HEK293 (cell line): ENCODE measurements around the gene CFAP221.

ENCODE experiments used
- CTCF ChIA-PET: fragments of 350-600 bp; formaldehyde crosslinking; extraction: SDS; loops from one replicate; lab custom pipeline; 2021; ENCODE audit warnings: antibody characterized with exemption; lab: Yijun Ruan, JAX
- POLR2A ChIA-PET: fragments of 300-600 bp; formaldehyde crosslinking; extraction: SDS; loops from one replicate; lab custom pipeline; 2020; ENCODE audit warnings: antibody characterized with exemption, inconsistent platforms; lab: Yijun Ruan, JAX
- H3K27ac ChIP-seq: fragments of 200-500 bp; sonication (Bioruptor generic); 2 replicates; pipeline ENCODE4 v1.5.1; 2014; ENCODE audit warnings: low read depth, low read length, control low read depth, inconsistent platforms; ENCODE audit errors: extremely low read depth
- H3K36me3 ChIP-seq, 2 experiments: fragments of 200-500 bp in 1 of 2; sonication (Bioruptor generic) in 1 of 2; 1 replicate in 1 of 2; 2 replicates in 1 of 2; pipeline ENCODE4 v1.5.1; 2014 to 2017; ENCODE audit warnings: inconsistent platforms in 2 of 2, low read length in 2 of 2; ENCODE audit not compliant: control insufficient read depth in 2 of 2, insufficient read depth in 1 of 2
- H3K4me1 ChIP-seq: fragments of 200-500 bp; sonication (Bioruptor generic); 2 replicates; pipeline ENCODE4 v1.5.1; 2014; ENCODE audit warnings: mild to moderate bottlenecking, low read length, inconsistent platforms; ENCODE audit not compliant: control insufficient read depth, insufficient read depth
- H3K4me3 ChIP-seq: 2 replicates; pipeline ENCODE4 v1.5.1; 2011; ENCODE audit warnings: low read depth, mild to moderate bottlenecking, control low read depth, low read length, moderate library complexity
- H3K9me3 ChIP-seq: fragments of 200-500 bp; sonication (Bioruptor generic); 2 replicates; pipeline ENCODE4 v1.5.1; 2014; ENCODE audit warnings: low read depth, low read length, inconsistent platforms; ENCODE audit not compliant: control insufficient read depth, insufficient read depth
- BCL11B ChIP-seq: fragments of 450-650 bp; formaldehyde crosslinking; IDR thresholded peaks from 2 replicates; pipeline ENCODE4 v1.5.1; 2016; ENCODE audit warnings: low read depth, missing biosample characterization, missing genetic modification characterization
- IKZF3 ChIP-seq: fragments of 450-650 bp; IDR thresholded peaks from 2 replicates; pipeline ENCODE4 v1.5.0; 2018; ENCODE audit warnings: missing biosample characterization, mild to moderate bottlenecking, missing genetic modification characterization, moderate library complexity
- MYNN ChIP-seq: fragments of 450-650 bp; formaldehyde crosslinking; IDR thresholded peaks from 2 replicates; pipeline ENCODE4 v1.5.1; 2016; ENCODE audit warnings: missing biosample characterization, missing genetic modification characterization, borderline replicate concordance
- OVOL3 ChIP-seq: fragments of 450-650 bp; formaldehyde crosslinking; IDR thresholded peaks from 2 replicates; pipeline ENCODE4 v1.5.1; 2016; ENCODE audit warnings: missing biosample characterization, missing genetic modification characterization
- TSHZ1 ChIP-seq: fragments of 450-650 bp; formaldehyde crosslinking; IDR thresholded peaks from 2 replicates; pipeline ENCODE4 v1.5.1; 2016; ENCODE audit warnings: missing biosample characterization, missing genetic modification characterization, borderline replicate concordance
- ZNF121 ChIP-seq: fragments of 450-650 bp; formaldehyde crosslinking; IDR thresholded peaks from 2 replicates; pipeline ENCODE4 v1.5.1; 2016; ENCODE audit warnings: missing biosample characterization, missing genetic modification characterization
- ZNF155 ChIP-seq: fragments of 450-650 bp; formaldehyde crosslinking; IDR thresholded peaks from 2 replicates; pipeline ENCODE4 v1.5.1; 2016; ENCODE audit warnings: missing biosample characterization, missing genetic modification characterization
- ZNF157 ChIP-seq: fragments of 450-650 bp; formaldehyde crosslinking; IDR thresholded peaks from 2 replicates; pipeline ENCODE4 v1.5.1; 2016; ENCODE audit warnings: missing biosample characterization, missing genetic modification characterization
- ZNF202 ChIP-seq: fragments of 450-650 bp; formaldehyde crosslinking; IDR thresholded peaks from 2 replicates; pipeline ENCODE4 v1.5.1; 2016; ENCODE audit warnings: missing biosample characterization, missing genetic modification characterization, borderline replicate concordance
- ZNF221 ChIP-seq: fragments of 450-650 bp; formaldehyde crosslinking; IDR thresholded peaks from 2 replicates; pipeline ENCODE4 v1.5.1; 2017; ENCODE audit warnings: missing biosample characterization, missing genetic modification characterization, borderline replicate concordance
- ZNF280D ChIP-seq: fragments of 450-650 bp; formaldehyde crosslinking; IDR thresholded peaks from 2 replicates; pipeline ENCODE4 v1.5.1; 2016; ENCODE audit warnings: missing biosample characterization, missing genetic modification characterization
- ZNF311 ChIP-seq: fragments of 450-650 bp; formaldehyde crosslinking; IDR thresholded peaks from 2 replicates; pipeline ENCODE4 v1.5.1; 2017; ENCODE audit warnings: missing biosample characterization, missing genetic modification characterization, borderline replicate concordance
- ZNF335 ChIP-seq: fragments of 450-650 bp; formaldehyde crosslinking; conservative IDR thresholded peaks from 2 replicates; pipeline ENCODE4 v1.5.1; 2016; ENCODE audit warnings: missing biosample characterization, missing genetic modification characterization
- ZNF529 ChIP-seq: fragments of 450-650 bp; formaldehyde crosslinking; IDR thresholded peaks from 2 replicates; pipeline ENCODE4 v1.5.1; 2017; ENCODE audit warnings: missing genetic modification characterization, missing biosample characterization; ENCODE audit not compliant: insufficient replicate concordance
- ZNF571 ChIP-seq: fragments of 450-650 bp; formaldehyde crosslinking; IDR thresholded peaks from 2 replicates; pipeline ENCODE4 v1.5.0; 2017; ENCODE audit warnings: missing biosample characterization, missing genetic modification characterization
- ZNF624 ChIP-seq: fragments of 450-650 bp; formaldehyde crosslinking; IDR thresholded peaks from 2 replicates; pipeline ENCODE4 v1.5.1; 2017; ENCODE audit warnings: missing biosample characterization, missing genetic modification characterization
- ZNF704 ChIP-seq: fragments of 450-650 bp; formaldehyde crosslinking; IDR thresholded peaks from 2 replicates; pipeline ENCODE4 v1.5.1; 2016; ENCODE audit warnings: missing biosample characterization, missing genetic modification characterization
- ZNF76 ChIP-seq: fragments of 450-650 bp; formaldehyde crosslinking; IDR thresholded peaks from 2 replicates; pipeline ENCODE4; 2016; ENCODE audit warnings: low read depth, missing biosample characterization, missing genetic modification characterization, borderline replicate concordance

CFAP221 gene

GRCh38 chr2:119679526-119679837 lies 135.2 kb downstream of the CFAP221 start:
- ChIA-PET POLR2A (interaction anchor here (0.6 to 1.7 kb wide), 8 partner anchors 11 to 1487 kb away, joined by 3 to 7 read pairs (median 4); partner anchors contain the start of genes C2orf76, DBI and PTPN4), CTCF (interaction anchor here (1.0 kb wide), 1 partner anchor 22 kb away, joined by 4 read pairs; no protein-coding TSS in a partner anchor)
- Histone ChIP-seq H3K36me3 (peaks cover 0 to 25% of the 10 kb centered on the region in 2 experiments; a peak in 1 of 3 replicates), H3K9me3 (no peaks in the 10 kb centered on the region), H3K27ac (peak overlapping the region; percentile 18; the same call in 1 of the 2 replicates), H3K4me3 (peak overlapping the region; percentile 84), H3K4me1 (peaks cover 6% of the 10 kb centered on the region)
- TF ChIP-seq ZNF335 (peak; percentile 26; the same call in 1 of the 2 replicates), ZNF76 (tag by site-specific recombination) (no peak), OVOL3 (tag by site-specific recombination) (no peak)

- Histone ChIP-seq H3K36me3 (peaks cover 0 to 25% of the 10 kb centered on the region in 2 experiments; a peak in 1 of 3 replicates), H3K9me3 (no peaks in the 10 kb centered on the region), H3K4me3 (peak overlapping the region; percentile 84), H3K27ac (no peak overlapping the region; the same call in 1 of the 2 replicates), H3K4me1 (peaks cover 6% of the 10 kb centered on the region)
- TF ChIP-seq MYNN (tag by site-specific recombination) (no peak), ZNF221 (tag by site-specific recombination) (no peak), TSHZ1 (tag by site-specific recombination) (no peak), ZNF202 (tag by site-specific recombination) (no peak), ZNF311 (tag by site-specific recombination) (no peak), BCL11B (no peak)
- POLR2A ChIA-PET: interaction anchor here (1.7 kb wide), 1 partner anchor 11 kb away, joined by 6 read pairs; no protein-coding TSS in a partner anchor
- CTCF ChIA-PET: no interaction called here
Measured at GRCh38 chr2:119679846-119680245, 135.6 kb downstream of the CFAP221 start.

GRCh38 chr2:119680457-119681202 lies 136.4 kb downstream of the CFAP221 start:
- H3K4me1 ChIP-seq: peaks cover 6% of the 10 kb centered on the region
- H3K4me3 ChIP-seq: no peak overlapping the region
- H3K9me3 ChIP-seq: no peaks in the 10 kb centered on the region
- H3K27ac ChIP-seq: no peak overlapping the region
- POLR2A ChIA-PET: no interaction called here
- CTCF ChIA-PET: interaction anchor here (0.6 to 1.2 kb wide), 3 partner anchors 22 to 205 kb away, joined by 3 to 5 read pairs (median 4); no protein-coding TSS in a partner anchor
- H3K36me3 ChIP-seq: peaks cover 0 to 25% of the 10 kb centered on the region in 2 experiments; a peak in 1 of 3 replicates
- TF ChIP-seq IKZF3 (tag by site-specific recombination): no peak
- no peak for TF ChIP-seq ZNF155 (tag by site-specific recombination)
- TF ChIP-seq ZNF121 (tag by site-specific recombination): no peak
- no peak for TF ChIP-seq ZNF280D (tag by site-specific recombination)
- TF ChIP-seq ZNF157 (tag by site-specific recombination): no peak
- TF ChIP-seq ZNF529 (tag by site-specific recombination): no peak
- no peak for TF ChIP-seq ZNF624 (tag by site-specific recombination)
- no peak for TF ChIP-seq ZNF704 (tag by site-specific recombination)
- no peak for TF ChIP-seq ZNF571 (tag by site-specific recombination)
